Measurements from ENCODE around the gene PKNOX1.
"Not testable (repeated sequence)": the region's sequence is repeated elsewhere in the genome, so short reads cannot be mapped to it uniquely, and the experiment has no call there.

The PKNOX1 gene

GRCh38 chr21:42973991-42974831, at the start of gene PKNOX1:
TSS of gene PKNOX1 (plus strand) at chr21:42974562. CDS start at chr21:43004382, 29,820 bp downstream.
- DNase-seq (ENCODE audit: low read depth in 2 of 2): peak; percentile 97 to 100

GRCh38 chr21:42925114-42925926, 49.0 kb upstream of the PKNOX1 start, which contains the start of gene ERVH48-1:
TSS of gene ERVH48-1 (minus strand) at chr21:42925630. CDS start at chr21:42919006, 6,624 bp downstream.
- no peak for DNase-seq (ENCODE audit: low read depth in 2 of 2)

GRCh38 chr21:42927474-42928200, 46.7 kb upstream of the PKNOX1 start:
- not testable (repeated sequence) for DNase-seq (ENCODE audit: low read depth in 2 of 2)

- no peak for DNase-seq (ENCODE audit: low read depth in 2 of 2)
Measured at GRCh38 chr21:42929969-42930368, 44.4 kb upstream of the PKNOX1 start.

GRCh38 chr21:42931560-42932235, 42.7 kb upstream of the PKNOX1 start:
- no peak for DNase-seq (ENCODE audit: low read depth in 2 of 2)

- not testable (repeated sequence) for DNase-seq (ENCODE audit: low read depth in 2 of 2)
Measured at GRCh38 chr21:42932378-42933136, 41.8 kb upstream of the PKNOX1 start.

GRCh38 chr21:42933137-42933970, 41.0 kb upstream of the PKNOX1 start:
- not testable (repeated sequence) for DNase-seq (ENCODE audit: low read depth in 2 of 2)

GRCh38 chr21:42933973-42934372, 40.4 kb upstream of the PKNOX1 start:
- not testable (repeated sequence) for DNase-seq (ENCODE audit: low read depth in 2 of 2)

GRCh38 chr21:42936360-42936759, 38.0 kb upstream of the PKNOX1 start:
- not testable (repeated sequence) for DNase-seq (ENCODE audit: low read depth in 2 of 2)

GRCh38 chr21:42937034-42937940, 37.1 kb upstream of the PKNOX1 start:
- not testable (repeated sequence) for DNase-seq (ENCODE audit: low read depth in 2 of 2)

GRCh38 chr21:42937960-42938605, 36.3 kb upstream of the PKNOX1 start:
- no peak for DNase-seq (ENCODE audit: low read depth in 2 of 2)

- DNase-seq (ENCODE audit: low read depth in 2 of 2): not testable (repeated sequence)
Measured at GRCh38 chr21:42938606-42938995, 35.8 kb upstream of the PKNOX1 start.

- DNase-seq (ENCODE audit: low read depth in 2 of 2): no peak
Measured at GRCh38 chr21:42939582-42940413, 34.6 kb upstream of the PKNOX1 start.

- DNase-seq (ENCODE audit: low read depth in 2 of 2): no peak
Measured at GRCh38 chr21:42941696-42942085, 32.7 kb upstream of the PKNOX1 start.

- DNase-seq (ENCODE audit: low read depth in 2 of 2): no peak
Measured at GRCh38 chr21:42942244-42942643, 32.1 kb upstream of the PKNOX1 start.

GRCh38 chr21:42949094-42949755, 25.1 kb upstream of the PKNOX1 start:
- not testable (repeated sequence) for DNase-seq (ENCODE audit: low read depth in 2 of 2)

- not testable (repeated sequence) for DNase-seq (ENCODE audit: low read depth in 2 of 2)
Measured at GRCh38 chr21:42951193-42951592, 23.2 kb upstream of the PKNOX1 start.
